ENCODE data around the gene POR. TPM values are rescaled to one million over a fixed set of nuclear protein-coding genes. Genes with fewer than 3 reads are reported as not detected.

POR gene
- total and polyA plus RNA-seq, 2 of the 8 experiments (the other 6 are each of a cell fraction or from before 2014, with no cell fraction given), result 98.7 to 144 TPM

- TF ChIP-seq CHD7 (IDR thresholded peaks at IDR 0.05; ENCODE audit: insufficient replicate concordance, low read length) (no peak), E2F6 (IDR thresholded peaks at IDR 0.05) (no peak), SP2 (IDR thresholded peaks at IDR 0.05; ENCODE audit: low read length) (no peak), TAF7 (optimal IDR thresholded peaks at IDR 0.05; ENCODE audit: borderline replicate concordance, low read depth, low read length) (no peak), SIRT6 (IDR thresholded peaks at IDR 0.05; ENCODE audit: low read length) (no peak), SUZ12 (IDR thresholded peaks at IDR 0.05; ENCODE audit: low read length) (no peak), FOSL1 (IDR thresholded peaks at IDR 0.05; ENCODE audit: insufficient read depth, low read depth, low read length) (no peak), BCL11A (IDR thresholded peaks at IDR 0.05; ENCODE audit: low read depth in 2 of 2, low read length in 2 of 2) (no peak)
These were observed 31.4 kb downstream of the POR start (continued) for GRCh38 chr7:75946207-75946855.
